ENCODE results near the gene ZNRF2. TPM values are rescaled to one million over a fixed set of nuclear protein-coding genes. Genes with fewer than 3 reads are reported as not detected.

ZNRF2 gene
- total and polyA plus RNA-seq, 10 of the 15 experiments (the other 5 are each of a cell fraction or from before 2014, with no cell fraction given), result 1.2 to 20.4 (median 9.5) TPM

DNA sequence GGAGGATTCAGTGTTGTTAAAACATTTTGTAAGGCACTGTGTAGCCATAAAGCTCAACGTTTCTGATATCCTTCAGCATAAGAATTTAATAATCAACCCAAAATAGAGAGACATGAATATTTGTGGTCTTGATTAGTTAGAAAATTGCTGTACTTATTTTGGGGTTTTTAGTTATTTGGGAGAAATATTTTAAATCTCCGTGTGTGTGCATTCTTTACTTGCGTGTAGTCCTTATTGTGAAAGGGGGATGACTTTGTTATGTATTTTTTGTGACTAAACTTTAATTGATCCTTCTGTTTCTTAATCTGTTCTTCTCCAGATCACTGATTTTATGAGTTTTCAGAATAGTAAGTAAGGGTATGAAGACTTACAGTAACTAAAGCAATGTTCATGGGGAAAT, 81.2 kb downstream of the ZNRF2 start:
- POLR2A ChIA-PET, result interaction anchor here (0.7 kb wide), 1 partner anchor 138 kb away, joined by 3 read pairs; no protein-coding TSS in a partner anchor
- H3K4me3 ChIP-seq, result no peak overlapping the region
- SMC1A ChIA-PET (ENCODE audit: uncharacterized antibody, unreplicated experiment), result interaction anchor here (1.1 to 3.9 kb wide), 6 partner anchors 8 to 90 kb away, joined by 3 to 23 read pairs (median 6); no protein-coding TSS in a partner anchor
- no peak overlapping the region for H3K9ac ChIP-seq (ENCODE audit: control insufficient read depth, insufficient read depth, low read length)
- no peaks in the 10 kb centered on the region for H4K20me1 ChIP-seq (ENCODE audit: control insufficient read depth, insufficient read depth)
- no peaks in the 10 kb centered on the region for H3K36me3 ChIP-seq (ENCODE audit: control insufficient read depth in 2 of 2, insufficient read depth in 2 of 2, low read length in 1 of 2)
- DNase-seq (ENCODE audit: low read depth, low spot score) (no peak), FAIRE-seq (no peak), ATAC-seq (no peak)
- 69% methylated on average over 3 of the region's 3 CpGs for WGBS (ENCODE audit: insufficient coverage, insufficient replicate concordance, low lambda C conversion rate, missing lambda C conversion rate)
- CTCF ChIA-PET, result interaction anchor here (0.6 to 1.2 kb wide), 3 partner anchors 13 to 187 kb away, joined by 3 to 6 read pairs (median 3); no protein-coding TSS in a partner anchor
- H3K27me3 ChIP-seq (replicated peaks in 1 of 2; ENCODE audit: control insufficient read depth in 2 of 2, insufficient read depth in 2 of 2, low read length in 1 of 2), result no peaks in the 10 kb centered on the region
- H3K9me3 ChIP-seq (replicated peaks; ENCODE audit: control insufficient read depth, insufficient read depth, low read length), result no peaks in the 10 kb centered on the region
- no peaks in the 10 kb centered on the region for H3K4me1 ChIP-seq (ENCODE audit: control insufficient read depth, insufficient read depth, low read length)
- H3K4me2 ChIP-seq (ENCODE audit: control insufficient read depth, insufficient read depth), result no peak overlapping the region
- no peaks in the 10 kb centered on the region for H3K79me2 ChIP-seq (ENCODE audit: control insufficient read depth, insufficient read depth, low read length)
- no peak overlapping the region for H3K27ac ChIP-seq (ENCODE audit: control insufficient read depth, insufficient read depth)
- RAD21 ChIA-PET (ENCODE audit: unreplicated experiment), result interaction anchor here (0.7 to 1.0 kb wide), 3 partner anchors 9 to 90 kb away, joined by 3 read pairs; no protein-coding TSS in a partner anchor
- BruUV-seq (replicated peaks), result no TSS peak
- in situ Hi-C loops (cut with MboI), result no loop called here
- TF ChIP-seq RAD21 (IDR thresholded peaks at IDR 0.05; ENCODE audit: insufficient read depth, low read depth, low read length), result no peak
- no peak for TF ChIP-seq SMAD1 (IDR thresholded peaks at IDR 0.05; ENCODE audit: low read depth, partially characterized antibody)
- no peak for TF ChIP-seq EED (IDR thresholded peaks at IDR 0.05; ENCODE audit: low read depth)
- TF ChIP-seq, protein P1, sequence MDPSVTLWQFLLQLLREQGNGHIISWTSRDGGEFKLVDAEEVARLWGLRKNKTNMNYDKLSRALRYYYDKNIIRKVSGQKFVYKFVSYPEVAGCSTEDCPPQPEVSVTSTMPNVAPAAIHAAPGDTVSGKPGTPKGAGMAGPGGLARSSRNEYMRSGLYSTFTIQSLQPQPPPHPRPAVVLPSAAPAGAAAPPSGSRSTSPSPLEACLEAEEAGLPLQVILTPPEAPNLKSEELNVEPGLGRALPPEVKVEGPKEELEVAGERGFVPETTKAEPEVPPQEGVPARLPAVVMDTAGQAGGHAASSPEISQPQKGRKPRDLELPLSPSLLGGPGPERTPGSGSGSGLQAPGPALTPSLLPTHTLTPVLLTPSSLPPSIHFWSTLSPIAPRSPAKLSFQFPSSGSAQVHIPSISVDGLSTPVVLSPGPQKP (IDR thresholded peaks at IDR 0.05; ENCODE audit: low read depth, low read length), result no peak
- TF ChIP-seq, protein P2, sequence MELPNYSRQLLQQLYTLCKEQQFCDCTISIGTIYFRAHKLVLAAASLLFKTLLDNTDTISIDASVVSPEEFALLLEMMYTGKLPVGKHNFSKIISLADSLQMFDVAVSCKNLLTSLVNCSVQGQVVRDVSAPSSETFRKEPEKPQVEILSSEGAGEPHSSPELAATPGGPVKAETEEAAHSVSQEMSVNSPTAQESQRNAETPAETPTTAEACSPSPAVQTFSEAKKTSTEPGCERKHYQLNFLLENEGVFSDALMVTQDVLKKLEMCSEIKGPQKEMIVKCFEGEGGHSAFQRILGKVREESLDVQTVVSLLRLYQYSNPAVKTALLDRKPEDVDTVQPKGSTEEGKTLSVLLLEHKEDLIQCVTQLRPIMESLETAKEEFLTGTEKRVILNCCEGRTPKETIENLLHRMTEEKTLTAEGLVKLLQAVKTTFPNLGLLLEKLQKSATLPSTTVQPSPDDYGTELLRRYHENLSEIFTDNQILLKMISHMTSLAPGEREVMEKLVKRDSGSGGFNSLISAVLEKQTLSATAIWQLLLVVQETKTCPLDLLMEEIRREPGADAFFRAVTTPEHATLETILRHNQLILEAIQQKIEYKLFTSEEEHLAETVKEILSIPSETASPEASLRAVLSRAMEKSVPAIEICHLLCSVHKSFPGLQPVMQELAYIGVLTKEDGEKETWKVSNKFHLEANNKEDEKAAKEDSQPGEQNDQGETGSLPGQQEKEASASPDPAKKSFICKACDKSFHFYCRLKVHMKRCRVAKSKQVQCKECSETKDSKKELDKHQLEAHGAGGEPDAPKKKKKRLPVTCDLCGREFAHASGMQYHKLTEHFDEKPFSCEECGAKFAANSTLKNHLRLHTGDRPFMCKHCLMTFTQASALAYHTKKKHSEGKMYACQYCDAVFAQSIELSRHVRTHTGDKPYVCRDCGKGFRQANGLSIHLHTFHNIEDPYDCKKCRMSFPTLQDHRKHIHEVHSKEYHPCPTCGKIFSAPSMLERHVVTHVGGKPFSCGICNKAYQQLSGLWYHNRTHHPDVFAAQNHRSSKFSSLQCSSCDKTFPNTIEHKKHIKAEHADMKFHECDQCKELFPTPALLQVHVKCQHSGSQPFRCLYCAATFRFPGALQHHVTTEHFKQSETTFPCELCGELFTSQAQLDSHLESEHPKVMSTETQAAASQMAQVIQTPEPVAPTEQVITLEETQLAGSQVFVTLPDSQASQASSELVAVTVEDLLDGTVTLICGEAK (IDR thresholded peaks at IDR 0.05; ENCODE audit: borderline replicate concordance), result no peak
- no peak overlapping the region for H2AFZ ChIP-seq (ENCODE audit: control insufficient read depth, low read depth, low read length)
- intact Hi-C loops (cut with micrococcal nuclease; ENCODE audit: unreplicated experiment), result no loop called here

All from GM12878 (cell line).